HuH-7 (cell line): ENCODE results near the gene BATF3.
"Not testable (repeated sequence)": the region's sequence is repeated elsewhere in the genome, so short reads cannot be mapped to it uniquely, and the experiment has no call there.

Experiments
- DNase-seq: peaks from one replicate; pipeline ENCODE4 v3.0.0; 2011; ENCODE audit warnings: low spot score

The BATF3 gene

GRCh38 chr1:212658250-212658649 is 41.4 kb downstream of the BATF3 start:
- DNase-seq: not testable (repeated sequence)

- no peak for DNase-seq
Observed at GRCh38 chr1:212656730-212657129, 42.9 kb downstream of the BATF3 start.

GRCh38 chr1:212655668-212656440 is 43.8 kb downstream of the BATF3 start:
- no peak for DNase-seq

GRCh38 chr1:212652609-212653008 is 47.0 kb downstream of the BATF3 start:
- no peak for DNase-seq

- DNase-seq: no peak
Observed at GRCh38 chr1:212651977-212652376, 47.7 kb downstream of the BATF3 start.

GRCh38 chr1:212651521-212651920 is 48.1 kb downstream of the BATF3 start:
- no peak for DNase-seq

- no peak for DNase-seq
Observed at GRCh38 chr1:212650228-212650627, 49.4 kb downstream of the BATF3 start.

GRCh38 chr1:212649020-212649419 is 50.6 kb downstream of the BATF3 start:
- DNase-seq: no peak

- DNase-seq: no peak
Observed at GRCh38 chr1:212648431-212648830, 51.2 kb downstream of the BATF3 start.

GRCh38 chr1:212647004-212647403 is 52.6 kb downstream of the BATF3 start:
- no peak for DNase-seq

- DNase-seq: no peak
Observed at GRCh38 chr1:212646588-212646987, 53.1 kb downstream of the BATF3 start.

GRCh38 chr1:212645546-212646543 is 53.8 kb downstream of the BATF3 start:
- no peak for DNase-seq

GRCh38 chr1:212644866-212645545 is 54.6 kb downstream of the BATF3 start:
- no peak for DNase-seq

GRCh38 chr1:212643877-212644276 is 55.8 kb downstream of the BATF3 start:
- DNase-seq: no peak

GRCh38 chr1:212641956-212642355 is 57.7 kb downstream of the BATF3 start:
- no peak for DNase-seq

GRCh38 chr1:212640223-212640878 is 59.3 kb downstream of the BATF3 start:
- no peak for DNase-seq

GRCh38 chr1:212639524-212639923 is 60.1 kb downstream of the BATF3 start:
- not testable (repeated sequence) for DNase-seq

GRCh38 chr1:212638492-212639151 is 61.0 kb downstream of the BATF3 start:
- no peak for DNase-seq

GRCh38 chr1:212637902-212638301 is 61.7 kb downstream of the BATF3 start:
- no peak for DNase-seq
